Nephron progenitor cell (in vitro differentiated cells): ENCODE results near the gene GINS2.

Source experiments
- DNase-seq: peaks from one replicate; pipeline ENCODE4 v3.0.0; 2021
- H3K27ac Mint-ChIP-seq: 2 replicates; pipeline ENCODE4 v1.8.0; 2021; ENCODE audit warnings: mild to moderate bottlenecking, moderate library complexity, mixed read lengths
- H3K27me3 Mint-ChIP-seq: 2 replicates; pipeline ENCODE4 v1.8.0; 2021; ENCODE audit warnings: mild to moderate bottlenecking, low read depth, mixed read lengths; ENCODE audit not compliant: poor library complexity
- H3K36me3 Mint-ChIP-seq: 2 replicates; pipeline ENCODE4 v1.8.0; 2021; ENCODE audit warnings: low read depth, mixed read lengths
- H3K4me1 Mint-ChIP-seq: 2 replicates; pipeline ENCODE4 v1.8.0; 2021; ENCODE audit warnings: mixed read lengths
- H3K4me3 Mint-ChIP-seq: 2 replicates; pipeline ENCODE4 v1.8.0; 2021; ENCODE audit warnings: mild to moderate bottlenecking, moderate library complexity, mixed read lengths
- H3K9me3 Mint-ChIP-seq: 2 replicates; pipeline ENCODE4 v1.8.0; 2021; ENCODE audit warnings: mild to moderate bottlenecking, moderate library complexity, mixed read lengths
- CTCF ChIP-seq: fragments of 200-600 bp; sonication (generic); IDR thresholded peaks from 2 replicates; pipeline ENCODE4 v1.5.0; 2021; ENCODE audit warnings: antibody characterized with exemption

Gene GINS2

GRCh38 chr16:85686912-85687591 lies 1.7 kb downstream of the GINS2 start:
- peak overlapping the region; percentile 79 for H3K4me3 Mint-ChIP-seq
- H3K27me3 Mint-ChIP-seq, result peaks cover 28% of the 10 kb centered on the region
- peaks cover 21% of the 10 kb centered on the region for H3K36me3 Mint-ChIP-seq
- no peak for TF ChIP-seq CTCF
- H3K4me1 Mint-ChIP-seq, result peaks cover 36% of the 10 kb centered on the region
- no peak overlapping the region for H3K27ac Mint-ChIP-seq
- DNase-seq, result no peak
- no peaks in the 10 kb centered on the region for H3K9me3 Mint-ChIP-seq

GRCh38 chr16:85685251-85685650 lies 3.5 kb downstream of the GINS2 start:
- H3K27ac Mint-ChIP-seq, result no peak overlapping the region
- no peak overlapping the region for H3K4me3 Mint-ChIP-seq
- DNase-seq, result no peak
- no peaks in the 10 kb centered on the region for H3K9me3 Mint-ChIP-seq
- H3K36me3 Mint-ChIP-seq, result peaks cover 21% of the 10 kb centered on the region
- TF ChIP-seq CTCF, result no peak
- H3K4me1 Mint-ChIP-seq, result peaks cover 40% of the 10 kb centered on the region
- peaks cover 16% of the 10 kb centered on the region for H3K27me3 Mint-ChIP-seq

- Mint-ChIP-seq H3K36me3 (peaks cover 27% of the 10 kb centered on the region), H3K27me3 (peaks cover 3% of the 10 kb centered on the region), H3K4me1 (peaks cover 34% of the 10 kb centered on the region), H3K4me3 (peak overlapping the region; percentile 30), H3K27ac (peak overlapping the region; percentile 2), H3K9me3 (no peaks in the 10 kb centered on the region)
- no peak for TF ChIP-seq CTCF
- DNase-seq, result no peak
Measured at GRCh38 chr16:85683363-85683762, 5.4 kb downstream of the GINS2 start.

- H3K27ac Mint-ChIP-seq, result no peak overlapping the region
- no peak for DNase-seq
- H3K27me3 Mint-ChIP-seq, result peaks cover 3% of the 10 kb centered on the region
- H3K9me3 Mint-ChIP-seq, result no peaks in the 10 kb centered on the region
- H3K36me3 Mint-ChIP-seq, result peaks cover 28% of the 10 kb centered on the region
- peaks cover 32% of the 10 kb centered on the region for H3K4me1 Mint-ChIP-seq
- no peak for TF ChIP-seq CTCF
- no peak overlapping the region for H3K4me3 Mint-ChIP-seq
Measured at GRCh38 chr16:85682516-85682915, 6.2 kb downstream of the GINS2 start.

- H3K4me1 Mint-ChIP-seq, result peaks cover 22% of the 10 kb centered on the region
- TF ChIP-seq CTCF, result no peak
- H3K27ac Mint-ChIP-seq, result peak overlapping the region; percentile 10
- peaks cover 22% of the 10 kb centered on the region for H3K36me3 Mint-ChIP-seq
- H3K4me3 Mint-ChIP-seq, result no peak overlapping the region
- H3K9me3 Mint-ChIP-seq, result no peaks in the 10 kb centered on the region
- peaks cover 3% of the 10 kb centered on the region for H3K27me3 Mint-ChIP-seq
- no peak for DNase-seq
Measured at GRCh38 chr16:85681255-85681654, 7.5 kb downstream of the GINS2 start.

GRCh38 chr16:85680352-85680944 lies 8.3 kb downstream of the GINS2 start:
- no peaks in the 10 kb centered on the region for H3K9me3 Mint-ChIP-seq
- no peak for TF ChIP-seq CTCF
- H3K27ac Mint-ChIP-seq, result no peak overlapping the region
- peaks cover 18% of the 10 kb centered on the region for H3K4me1 Mint-ChIP-seq
- H3K27me3 Mint-ChIP-seq, result peaks cover 3% of the 10 kb centered on the region
- peaks cover 22% of the 10 kb centered on the region for H3K36me3 Mint-ChIP-seq
- DNase-seq, result no peak
- H3K4me3 Mint-ChIP-seq, result no peak overlapping the region
